Suprapubic skin (tissue), 4 donors: Measurements from ENCODE around the gene CLP1. TPM values are rescaled to one million over a fixed set of nuclear protein-coding genes. Genes with fewer than 3 reads are reported as not detected.
"Not testable (repeated sequence)": the region's sequence is repeated elsewhere in the genome, so short reads cannot be mapped to it uniquely, and the experiment has no call there.

Experiments used
- DNase-seq, 2 donors: peaks; one replicate each; pipeline ENCODE4 v3.0.0-alpha.2; 2019; ENCODE audit warnings: low spot score in 2 of 2
- H3K27ac ChIP-seq: fragments of 200-600 bp; sonication (generic); one replicate; pipeline ENCODE4 v1.5.1; 2019
- H3K27me3 ChIP-seq: fragments of 200-600 bp; sonication (generic); one replicate; pipeline ENCODE4 v1.5.1; 2019
- H3K36me3 ChIP-seq: fragments of 200-600 bp; sonication (generic); one replicate; pipeline ENCODE4 v1.5.1; 2019
- H3K4me1 ChIP-seq: fragments of 200-600 bp; sonication (generic); one replicate; pipeline ENCODE4 v1.5.1; 2019
- H3K4me3 ChIP-seq: fragments of 200-600 bp; sonication (generic); one replicate; pipeline ENCODE4 v1.5.1; 2019; ENCODE audit warnings: mild to moderate bottlenecking
- H3K9me3 ChIP-seq: fragments of 200-600 bp; sonication (generic); one replicate; pipeline ENCODE4 v1.5.1; 2019
- EP300 ChIP-seq: sonication (generic); formaldehyde crosslinking; IDR thresholded peaks from one replicate; pipeline ENCODE4 v1.6.1; 2017; ENCODE audit warnings: antibody characterized with exemption
- POLR2A ChIP-seq, 2 donors: fragments of 450-650 bp; IDR thresholded peaks; one replicate each; pipeline ENCODE4 v1.6.1; 2017; ENCODE audit warnings: antibody characterized with exemption in 2 of 2, mild to moderate bottlenecking in 2 of 2, moderate library complexity in 2 of 2
- POLR2AphosphoS5 ChIP-seq, 3 donors: sonication (generic); formaldehyde crosslinking; IDR thresholded peaks; one replicate each; pipeline ENCODE4 v1.6.1; 2017; ENCODE audit warnings: antibody characterized with exemption in 3 of 3
- WGBS: methylation state at CpG from one replicate; pipeline ENCODE4 v1.1.5; 2018; 5-methylcytosine and 5-hydroxymethylcytosine counted together
- total RNA-seq, 4 donors: library from RNA; depleted of rRNA; stranded (reverse); fragments of >200 nt; gene quantifications; one replicate each; pipeline ENCODE4 v1.1.0, GENCODE V29; 2016
- TF ChIP-seq, protein P1 (sequence below), 2 donors: fragments of 200-600 bp in 1 of 2; fragments of 450-650 bp in 1 of 2; sonication (generic) in 1 of 2; IDR thresholded peaks; one replicate each; pipeline ENCODE4 v1.5.1; 2016 to 2019; ENCODE audit warnings: antibody characterized with exemption in 2 of 2, mild to moderate bottlenecking in 1 of 2, moderate library complexity in 1 of 2

The CLP1 gene
- total RNA-seq, 4 donors from 2014 or later = 8.5 to 24.4 (median 20.9) TPM

- TF ChIP-seq POLR2A (IDR thresholded peaks at IDR 0.05) (no peak), POLR2AphosphoS5 (IDR thresholded peaks at IDR 0.05) (no peak), EP300 (no peak)
- TF ChIP-seq, protein P1, sequence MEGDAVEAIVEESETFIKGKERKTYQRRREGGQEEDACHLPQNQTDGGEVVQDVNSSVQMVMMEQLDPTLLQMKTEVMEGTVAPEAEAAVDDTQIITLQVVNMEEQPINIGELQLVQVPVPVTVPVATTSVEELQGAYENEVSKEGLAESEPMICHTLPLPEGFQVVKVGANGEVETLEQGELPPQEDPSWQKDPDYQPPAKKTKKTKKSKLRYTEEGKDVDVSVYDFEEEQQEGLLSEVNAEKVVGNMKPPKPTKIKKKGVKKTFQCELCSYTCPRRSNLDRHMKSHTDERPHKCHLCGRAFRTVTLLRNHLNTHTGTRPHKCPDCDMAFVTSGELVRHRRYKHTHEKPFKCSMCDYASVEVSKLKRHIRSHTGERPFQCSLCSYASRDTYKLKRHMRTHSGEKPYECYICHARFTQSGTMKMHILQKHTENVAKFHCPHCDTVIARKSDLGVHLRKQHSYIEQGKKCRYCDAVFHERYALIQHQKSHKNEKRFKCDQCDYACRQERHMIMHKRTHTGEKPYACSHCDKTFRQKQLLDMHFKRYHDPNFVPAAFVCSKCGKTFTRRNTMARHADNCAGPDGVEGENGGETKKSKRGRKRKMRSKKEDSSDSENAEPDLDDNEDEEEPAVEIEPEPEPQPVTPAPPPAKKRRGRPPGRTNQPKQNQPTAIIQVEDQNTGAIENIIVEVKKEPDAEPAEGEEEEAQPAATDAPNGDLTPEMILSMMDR (IDR thresholded peaks at IDR 0.05) = no peak
- Histone ChIP-seq H3K27me3 (no peaks in the 10 kb centered on the region), H3K4me1 (peaks cover 57% of the 10 kb centered on the region), H3K4me3 (no peak overlapping the region), H3K27ac (peak overlapping the region; percentile 91), H3K9me3 (no peaks in the 10 kb centered on the region), H3K36me3 (peaks cover 43% of the 10 kb centered on the region)
- DNase-seq = no peak
- whole genome bisulfite sequencing = 47% methylated on average over 4 of the region's 4 CpGs
Observed at GRCh38 chr11:57679396-57679795, 21.8 kb downstream of the CLP1 start.

DNA sequence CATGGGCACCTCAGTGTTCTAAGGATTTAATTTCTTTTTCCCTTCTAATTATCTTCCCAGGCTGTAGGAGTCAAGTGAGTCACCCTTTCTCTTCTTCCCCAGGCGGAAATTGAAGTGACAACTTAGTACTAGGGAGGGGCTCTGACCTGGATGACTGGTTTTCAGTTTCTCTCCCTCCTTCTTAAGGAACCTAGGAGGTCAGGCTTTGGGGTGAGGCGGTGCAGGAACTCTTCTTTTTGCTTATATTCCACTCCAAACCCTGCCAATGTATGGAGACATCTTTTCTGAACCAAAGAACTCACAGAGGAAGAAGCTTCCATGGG lies 23.0 kb downstream of the CLP1 start:
- Histone ChIP-seq H3K36me3 (peaks cover 49% of the 10 kb centered on the region), H3K9me3 (no peaks in the 10 kb centered on the region), H3K4me3 (no peak overlapping the region), H3K27me3 (no peaks in the 10 kb centered on the region), H3K4me1 (peaks cover 45% of the 10 kb centered on the region), H3K27ac (peak overlapping the region; percentile 91)
- 43% methylated on average over 2 of the region's 2 CpGs for WGBS
- TF ChIP-seq, protein P1 (IDR thresholded peaks at IDR 0.05) = no peak
- TF ChIP-seq POLR2A (IDR thresholded peaks at IDR 0.05) (no peak), EP300 (no peak), POLR2AphosphoS5 (IDR thresholded peaks at IDR 0.05) (no peak)
- DNase-seq = no peak

DNA sequence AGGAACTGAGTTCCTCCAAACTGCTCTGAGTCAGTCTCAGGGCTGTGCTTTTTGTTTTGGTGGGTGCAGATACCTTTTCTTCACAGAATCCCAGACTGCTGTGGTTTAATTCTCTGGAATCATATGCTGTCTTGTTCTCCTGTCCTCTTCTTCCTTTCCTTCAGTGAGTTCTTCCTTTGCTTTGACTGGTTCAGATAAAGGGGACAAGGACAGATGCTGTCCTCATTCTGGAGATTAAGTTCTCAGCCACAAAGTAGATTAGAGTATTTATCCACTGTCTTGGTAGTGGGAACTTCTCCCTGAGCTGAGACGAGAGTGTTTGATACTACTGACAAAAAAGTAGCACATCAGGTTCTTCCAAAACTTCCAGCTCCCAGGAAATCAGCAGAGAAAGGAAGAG lies 23.6 kb downstream of the CLP1 start:
- H3K27me3 ChIP-seq = no peaks in the 10 kb centered on the region
- WGBS = 56% methylated on average over 1 of the region's 1 CpG
- H3K27ac ChIP-seq = peak overlapping the region; percentile 91
- H3K4me1 ChIP-seq = peaks cover 39% of the 10 kb centered on the region
- H3K36me3 ChIP-seq = peaks cover 51% of the 10 kb centered on the region
- TF ChIP-seq EP300 (no peak), POLR2AphosphoS5 (IDR thresholded peaks at IDR 0.05) (no peak), POLR2A (IDR thresholded peaks at IDR 0.05) (no peak)
- TF ChIP-seq, protein P1 (IDR thresholded peaks at IDR 0.05) = no peak
- no peaks in the 10 kb centered on the region for H3K9me3 ChIP-seq
- DNase-seq = no peak
- no peak overlapping the region for H3K4me3 ChIP-seq

GRCh38 chr11:57690474-57690873 lies 32.9 kb downstream of the CLP1 start:
- not testable (repeated sequence) for H3K27ac ChIP-seq, H3K27me3 ChIP-seq, DNase-seq, H3K9me3 ChIP-seq, H3K4me1 ChIP-seq, H3K4me3 ChIP-seq
- peaks cover 93% of the 10 kb centered on the region for H3K36me3 ChIP-seq
- over 99% methylated on average over 5 of the region's 5 CpGs for WGBS

DNA sequence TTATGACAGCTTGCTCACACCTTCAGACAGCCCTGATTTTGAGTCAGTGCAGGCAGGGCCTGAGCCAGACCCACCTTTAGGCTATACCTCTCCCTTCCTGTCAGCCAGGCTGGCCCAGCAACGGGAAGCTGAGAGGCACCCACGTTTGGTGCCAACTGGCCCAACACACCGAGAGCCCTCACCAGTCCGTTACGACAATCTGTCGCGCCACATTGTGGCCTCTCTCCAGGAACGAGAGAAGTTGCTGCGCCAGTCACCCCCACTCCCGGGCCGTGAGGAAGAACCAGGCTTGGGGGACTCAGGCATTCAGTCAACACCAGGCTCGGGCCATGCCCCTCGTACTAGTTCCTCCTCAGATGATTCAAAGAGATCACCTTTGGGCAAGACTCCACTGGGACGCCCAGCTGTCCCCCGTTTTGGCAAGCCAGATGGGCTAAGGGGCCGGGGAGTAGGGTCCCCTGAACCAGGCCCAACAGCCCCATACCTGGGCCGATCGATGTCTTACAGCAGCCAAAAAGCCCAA lies 41.3 kb downstream of the CLP1 start:
- DNase-seq = no peak
- H3K36me3 ChIP-seq = peaks cover 92% of the 10 kb centered on the region
- no peak for TF ChIP-seq EP300
- no peak for TF ChIP-seq POLR2A (IDR thresholded peaks at IDR 0.05)
- TF ChIP-seq, protein P1 (IDR thresholded peaks at IDR 0.05) = no peak
- TF ChIP-seq POLR2AphosphoS5 (IDR thresholded peaks at IDR 0.05) = no peak
- no peaks in the 10 kb centered on the region for H3K27me3 ChIP-seq
- 100% methylated on average over 2 of the region's 18 CpGs for WGBS
- H3K9me3 ChIP-seq = no peaks in the 10 kb centered on the region
- H3K27ac ChIP-seq = no peak overlapping the region
- H3K4me3 ChIP-seq = no peak overlapping the region
- no peaks in the 10 kb centered on the region for H3K4me1 ChIP-seq

DNA sequence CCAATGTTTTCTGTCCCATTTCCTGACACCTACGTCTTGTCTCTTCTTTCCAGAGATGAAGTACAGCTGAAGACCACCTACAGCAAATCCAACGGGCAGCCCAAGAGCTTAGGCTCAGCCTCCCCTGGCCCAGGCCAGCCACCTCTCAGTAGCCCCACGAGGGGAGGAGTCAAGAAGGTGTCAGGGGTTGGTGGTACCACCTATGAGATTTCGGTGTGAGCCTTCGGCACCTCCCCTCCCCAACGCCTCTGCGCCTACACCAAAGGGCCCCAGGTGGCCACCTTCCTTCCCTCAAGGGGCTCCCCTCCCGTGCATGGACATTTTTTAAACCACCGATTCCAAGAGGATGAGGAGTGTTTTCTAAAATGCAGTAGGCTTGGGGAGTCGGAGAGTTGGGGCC lies 42.3 kb downstream of the CLP1 start:
- H3K27ac ChIP-seq = no peak overlapping the region
- no peaks in the 10 kb centered on the region for H3K9me3 ChIP-seq
- H3K27me3 ChIP-seq = no peaks in the 10 kb centered on the region
- H3K36me3 ChIP-seq = peaks cover 92% of the 10 kb centered on the region
- TF ChIP-seq POLR2AphosphoS5 (IDR thresholded peaks at IDR 0.05) (no peak), EP300 (no peak), POLR2A (IDR thresholded peaks at IDR 0.05) (no peak)
- TF ChIP-seq, protein P1 (IDR thresholded peaks at IDR 0.05) = no peak
- H3K4me3 ChIP-seq = no peak overlapping the region
- H3K4me1 ChIP-seq = no peaks in the 10 kb centered on the region
- 89% methylated on average over 10 of the region's 10 CpGs for WGBS
- DNase-seq = no peak
